AML-193 (cell line): ENCODE measurements around the gene ALDOA.

Experiments used
- DNase-seq, 2 experiments: peaks; one replicate each; lab custom pipeline; 2025; lab: John Stamatoyannopoulos, UW

ALDOA gene

GRCh38 chr16:30041841-30042240, 23.7 kb upstream of the ALDOA start:
- peak; percentile 24 to 44 for DNase-seq

GRCh38 chr16:30046178-30046577, 19.4 kb upstream of the ALDOA start:
- no peak for DNase-seq

GRCh38 chr16:30046588-30046987, 19.0 kb upstream of the ALDOA start:
- DNase-seq, result no peak

- DNase-seq, result no peak
Observed at GRCh38 chr16:30049871-30050270, 15.7 kb upstream of the ALDOA start.

- DNase-seq, result no peak
Observed at GRCh38 chr16:30051518-30051917, 14.0 kb upstream of the ALDOA start.

GRCh38 chr16:30052671-30053372, 12.7 kb upstream of the ALDOA start:
- peak; percentile 86 to 91 for DNase-seq

- peak; percentile 20 to 28 for DNase-seq
Observed at GRCh38 chr16:30053376-30054015, 12.1 kb upstream of the ALDOA start.

- DNase-seq, result no peak
Observed at GRCh38 chr16:30054451-30054850, 11.1 kb upstream of the ALDOA start.

GRCh38 chr16:30054959-30055553, 10.5 kb upstream of the ALDOA start:
- DNase-seq, result peak; percentile 17 to 19

GRCh38 chr16:30060346-30060745, 5.2 kb upstream of the ALDOA start:
- no peak for DNase-seq

- no peak for DNase-seq
Observed at GRCh38 chr16:30060836-30061554, 4.6 kb upstream of the ALDOA start.

GRCh38 chr16:30063278-30063892, 2.2 kb upstream of the ALDOA start:
- DNase-seq, result no peak

GRCh38 chr16:30063893-30064728, 1.4 kb upstream of the ALDOA start:
- peak; percentile 70 for DNase-seq

GRCh38 chr16:30064729-30065101, 845 bp upstream of the ALDOA start:
- DNase-seq, result no peak

GRCh38 chr16:30065943-30066760, 592 bp downstream of the ALDOA start:
- no peak for DNase-seq

GRCh38 chr16:30066761-30067583, 1.4 kb downstream of the ALDOA start:
- DNase-seq, result peak in 1 of 2 experiments; percentile 35

- no peak for DNase-seq
Observed at GRCh38 chr16:30067584-30067916, 2.0 kb downstream of the ALDOA start.

GRCh38 chr16:30068333-30068732, 2.8 kb downstream of the ALDOA start:
- DNase-seq, result no peak

GRCh38 chr16:30068750-30069610, 3.4 kb downstream of the ALDOA start:
- DNase-seq, result no peak
